NCI-H187 treated with DMSO at 0.1 percent for 48 hours (cell line): ENCODE results near the gene SLC38A10.

Source experiments
- DNase-seq: peaks from one replicate; lab custom pipeline; 2025; lab: John Stamatoyannopoulos, UW

The SLC38A10 gene

GRCh38 chr17:81295031-81295675 lies at the start of gene SLC38A10:
Gene SLC38A10 (minus strand): TSS chr17:81295307. CDS start chr17:81294921, 386 bp downstream.
- DNase-seq: no peak

- no peak for DNase-seq
Observed at GRCh38 chr17:81342269-81343070, 47.4 kb upstream of the SLC38A10 start.

GRCh38 chr17:81341516-81342268 lies 46.6 kb upstream of the SLC38A10 start:
- no peak for DNase-seq

GRCh38 chr17:81340607-81341515 lies 45.8 kb upstream of the SLC38A10 start:
- DNase-seq: no peak

GRCh38 chr17:81339534-81340296 lies 44.6 kb upstream of the SLC38A10 start:
- no peak for DNase-seq

GRCh38 chr17:81339191-81339533 lies 44.1 kb upstream of the SLC38A10 start:
- DNase-seq: no peak

GRCh38 chr17:81338274-81339190 lies 43.4 kb upstream of the SLC38A10 start:
- no peak for DNase-seq

- DNase-seq: no peak
Observed at GRCh38 chr17:81337476-81337879, 42.4 kb upstream of the SLC38A10 start.

GRCh38 chr17:81336930-81337325 lies 41.8 kb upstream of the SLC38A10 start:
- DNase-seq: no peak

GRCh38 chr17:81336296-81336929 lies 41.3 kb upstream of the SLC38A10 start:
- no peak for DNase-seq

GRCh38 chr17:81335773-81336157 lies 40.7 kb upstream of the SLC38A10 start:
- no peak for DNase-seq

GRCh38 chr17:81334987-81335772 lies 40.1 kb upstream of the SLC38A10 start:
- DNase-seq: no peak

- DNase-seq: no peak
Observed at GRCh38 chr17:81334391-81334901, 39.3 kb upstream of the SLC38A10 start.

GRCh38 chr17:81333616-81334368 lies 38.7 kb upstream of the SLC38A10 start:
- DNase-seq: no peak

- no peak for DNase-seq
Observed at GRCh38 chr17:81332914-81333528, 37.9 kb upstream of the SLC38A10 start.

- no peak for DNase-seq
Observed at GRCh38 chr17:81332118-81332834, 37.2 kb upstream of the SLC38A10 start.
